Neural progenitor cell (in vitro differentiated cells): ENCODE results near the gene ANKS3. TPM values are rescaled to one million over a fixed set of nuclear protein-coding genes. Genes with fewer than 3 reads are reported as not detected.
A peak's percentile ranks its signal among the peaks of the same experiment; 100 is the strongest.

ENCODE experiments used
- DNase-seq: peaks from one replicate; pipeline ENCODE4 v3.0.0-alpha.2; 2016; ENCODE audit warnings: low spot score
- H2AFZ ChIP-seq: fragments of 200-600 bp; sonication (generic); replicated peaks from 2 replicates; pipeline ENCODE4 v1.6.1; 2016; ENCODE audit warnings: antibody characterized with exemption
- H3F3A ChIP-seq: fragments of 200-600 bp; sonication (generic); 2 replicates; pipeline ENCODE4 v1.6.1; 2016; ENCODE audit warnings: antibody characterized with exemption, low read depth
- H3K27ac ChIP-seq: fragments of 200-600 bp; sonication (generic); 2 replicates; pipeline ENCODE4 v1.5.1; 2016; ENCODE audit warnings: mild to moderate bottlenecking
- H3K27me3 ChIP-seq: fragments of 200-600 bp; sonication (generic); 2 replicates; pipeline ENCODE4 v1.6.1; 2016; ENCODE audit warnings: mild to moderate bottlenecking, moderate library complexity
- H3K36me3 ChIP-seq: fragments of 200-600 bp; sonication (generic); 2 replicates; pipeline ENCODE4 v1.5.1; 2016
- H3K4me1 ChIP-seq: fragments of 200-600 bp; sonication (generic); 2 replicates; pipeline ENCODE4 v1.6.1; 2016; ENCODE audit warnings: mixed run types
- H3K4me2 ChIP-seq: fragments of 200-600 bp; sonication (generic); 2 replicates; pipeline ENCODE4 v1.6.1; 2016
- H3K4me3 ChIP-seq: fragments of 200-600 bp; sonication (generic); 2 replicates; pipeline ENCODE4 v1.5.1; 2016
- H3K79me2 ChIP-seq: fragments of 200-600 bp; sonication (generic); 2 replicates; pipeline ENCODE4 v1.6.1; 2016; ENCODE audit warnings: low read depth
- H3K9ac ChIP-seq: fragments of 200-600 bp; sonication (generic); 2 replicates; pipeline ENCODE4 v1.6.1; 2016
- H3K9me3 ChIP-seq: fragments of 200-600 bp; sonication (generic); 2 replicates; pipeline ENCODE4 v1.5.1; 2016; ENCODE audit warnings: low read depth
- H4K20me1 ChIP-seq: fragments of 200-600 bp; sonication (generic); 2 replicates; pipeline ENCODE4 v1.6.1; 2016; ENCODE audit warnings: low read depth
- H3K27ac Mint-ChIP-seq: 3 replicates; pipeline ENCODE4 v1.8.0; 2021; ENCODE audit warnings: mixed read lengths
- H3K27me3 Mint-ChIP-seq: 2 replicates; pipeline ENCODE4 v1.8.0; 2022; ENCODE audit warnings: low read depth, mild to moderate bottlenecking, inconsistent platforms, moderate library complexity, mixed read lengths; ENCODE audit not compliant: insufficient read depth
- H3K36me3 Mint-ChIP-seq: 3 replicates; pipeline ENCODE4 v1.8.0; 2021; ENCODE audit warnings: mixed read lengths
- H3K4me1 Mint-ChIP-seq: 3 replicates; pipeline ENCODE4 v1.8.0; 2021; ENCODE audit warnings: mixed read lengths
- H3K4me3 Mint-ChIP-seq: 3 replicates; pipeline ENCODE4 v1.8.0; 2021; ENCODE audit warnings: mild to moderate bottlenecking, moderate library complexity, mixed read lengths
- H3K9me3 Mint-ChIP-seq: 3 replicates; pipeline ENCODE4 v1.8.0; 2020; ENCODE audit warnings: mixed read lengths
- CTCF ChIP-seq: fragments of 200-600 bp; sonication (generic); IDR thresholded peaks from 2 replicates; pipeline ENCODE4 v1.5.1; 2017; ENCODE audit warnings: antibody characterized with exemption, mild to moderate bottlenecking
- EZH2 ChIP-seq: fragments of 200-600 bp; sonication (generic); IDR thresholded peaks from 2 replicates; pipeline ENCODE4 v1.6.1; 2017; ENCODE audit warnings: antibody characterized with exemption, mild to moderate bottlenecking, moderate library complexity
- EZH2phosphoT487 ChIP-seq: fragments of 200-600 bp; sonication (generic); IDR thresholded peaks from 2 replicates; pipeline ENCODE4 v1.6.1; 2017; ENCODE audit warnings: antibody characterized with exemption
- total RNA-seq: library from RNA; depleted of rRNA; stranded (reverse); fragments of >200 nt; gene quantifications from 2 replicates; pipeline ENCODE4 v1.2.3, GENCODE V29; 2015; ENCODE audit warnings: low replicate concordance

Gene ANKS3
- total RNA-seq, 1 donor from 2014 or later, result 20.6 TPM

- Histone ChIP-seq H3K4me1 (no peaks in the 10 kb centered on the region), H3K4me2 (no peak overlapping the region), H3K4me3 (no peak overlapping the region), H3K27ac (no peak overlapping the region), H3F3A (no peaks in the 10 kb centered on the region), H3K9me3 (no peaks in the 10 kb centered on the region), H3K36me3 (no peaks in the 10 kb centered on the region), H2AFZ (no peak overlapping the region), H3K79me2 (no peaks in the 10 kb centered on the region), H3K9ac (no peak overlapping the region), H3K27me3 (no peaks in the 10 kb centered on the region), H4K20me1 (peaks cover 3% of the 10 kb centered on the region)
- no peaks in the 10 kb centered on the region for H3K4me1 Mint-ChIP-seq
- no peak for DNase-seq
- no peaks in the 10 kb centered on the region for H3K9me3 Mint-ChIP-seq
- H3K27ac Mint-ChIP-seq, result peak overlapping the region; percentile 62
- peaks cover 2% of the 10 kb centered on the region for H3K27me3 Mint-ChIP-seq
- no peak overlapping the region for H3K4me3 Mint-ChIP-seq
- H3K36me3 Mint-ChIP-seq, result peaks cover 7% of the 10 kb centered on the region
- no peak for TF ChIP-seq CTCF
- no peak for TF ChIP-seq EZH2phosphoT487
- TF ChIP-seq EZH2, result no peak
Measured at GRCh38 chr16:4673387-4674046, 60.6 kb downstream of the ANKS3 start.

- TF ChIP-seq EZH2 (no peak), EZH2phosphoT487 (no peak), CTCF (no peak)
- no peak overlapping the region for H3K4me3 Mint-ChIP-seq
- H3K27me3 ChIP-seq, result no peaks in the 10 kb centered on the region
- no peaks in the 10 kb centered on the region for H4K20me1 ChIP-seq
- no peak overlapping the region for H3K4me2 ChIP-seq
- no peak overlapping the region for H2AFZ ChIP-seq
- no peaks in the 10 kb centered on the region for H3K36me3 ChIP-seq
- no peak overlapping the region for H3K9ac ChIP-seq
- H3K79me2 ChIP-seq, result no peaks in the 10 kb centered on the region
- no peak overlapping the region for H3K27ac ChIP-seq
- H3K27me3 Mint-ChIP-seq, result peaks cover 5% of the 10 kb centered on the region
- H3K4me3 ChIP-seq, result no peak overlapping the region
- H3K9me3 Mint-ChIP-seq, result no peaks in the 10 kb centered on the region
- peaks cover 15% of the 10 kb centered on the region for H3K36me3 Mint-ChIP-seq
- H3F3A ChIP-seq, result no peaks in the 10 kb centered on the region
- DNase-seq, result no peak
- H3K27ac Mint-ChIP-seq, result no peak overlapping the region
- H3K4me1 Mint-ChIP-seq, result no peaks in the 10 kb centered on the region
- H3K9me3 ChIP-seq, result no peaks in the 10 kb centered on the region
- H3K4me1 ChIP-seq, result no peaks in the 10 kb centered on the region
Measured at GRCh38 chr16:4668313-4668960, 65.6 kb downstream of the ANKS3 start.

- Histone ChIP-seq H4K20me1 (peaks cover 4% of the 10 kb centered on the region), H3K4me3 (no peak overlapping the region), H2AFZ (no peak overlapping the region), H3K27me3 (no peaks in the 10 kb centered on the region), H3K27ac (no peak overlapping the region), H3K79me2 (no peaks in the 10 kb centered on the region), H3K36me3 (no peaks in the 10 kb centered on the region), H3F3A (no peaks in the 10 kb centered on the region), H3K4me1 (no peaks in the 10 kb centered on the region), H3K9ac (no peak overlapping the region), H3K9me3 (no peaks in the 10 kb centered on the region), H3K4me2 (no peak overlapping the region)
- DNase-seq, result no peak
- no peak for TF ChIP-seq EZH2
- TF ChIP-seq EZH2phosphoT487, result no peak
- no peak for TF ChIP-seq CTCF
- Mint-ChIP-seq H3K4me1 (no peaks in the 10 kb centered on the region), H3K4me3 (no peak overlapping the region), H3K27ac (no peak overlapping the region), H3K9me3 (no peaks in the 10 kb centered on the region), H3K27me3 (peaks cover 5% of the 10 kb centered on the region), H3K36me3 (peaks cover 16% of the 10 kb centered on the region)
Measured at GRCh38 chr16:4667203-4667963, 66.7 kb downstream of the ANKS3 start.
